IPS-18c (cell line): ENCODE data around the gene DOCK1.

Experiments
- H3K4me3 ChIP-seq: 2 replicates; pipeline ENCODE4 v1.7.0; 2013; ENCODE audit warnings: low read depth, mild to moderate bottlenecking, low read length, moderate library complexity; ENCODE audit not compliant: insufficient read depth
- H3K9me3 ChIP-seq: one replicate; pipeline ENCODE4 v1.6.1; 2013; ENCODE audit warnings: mild to moderate bottlenecking, low read length, moderate library complexity; ENCODE audit not compliant: control insufficient read depth, insufficient read depth

Gene DOCK1

DNA sequence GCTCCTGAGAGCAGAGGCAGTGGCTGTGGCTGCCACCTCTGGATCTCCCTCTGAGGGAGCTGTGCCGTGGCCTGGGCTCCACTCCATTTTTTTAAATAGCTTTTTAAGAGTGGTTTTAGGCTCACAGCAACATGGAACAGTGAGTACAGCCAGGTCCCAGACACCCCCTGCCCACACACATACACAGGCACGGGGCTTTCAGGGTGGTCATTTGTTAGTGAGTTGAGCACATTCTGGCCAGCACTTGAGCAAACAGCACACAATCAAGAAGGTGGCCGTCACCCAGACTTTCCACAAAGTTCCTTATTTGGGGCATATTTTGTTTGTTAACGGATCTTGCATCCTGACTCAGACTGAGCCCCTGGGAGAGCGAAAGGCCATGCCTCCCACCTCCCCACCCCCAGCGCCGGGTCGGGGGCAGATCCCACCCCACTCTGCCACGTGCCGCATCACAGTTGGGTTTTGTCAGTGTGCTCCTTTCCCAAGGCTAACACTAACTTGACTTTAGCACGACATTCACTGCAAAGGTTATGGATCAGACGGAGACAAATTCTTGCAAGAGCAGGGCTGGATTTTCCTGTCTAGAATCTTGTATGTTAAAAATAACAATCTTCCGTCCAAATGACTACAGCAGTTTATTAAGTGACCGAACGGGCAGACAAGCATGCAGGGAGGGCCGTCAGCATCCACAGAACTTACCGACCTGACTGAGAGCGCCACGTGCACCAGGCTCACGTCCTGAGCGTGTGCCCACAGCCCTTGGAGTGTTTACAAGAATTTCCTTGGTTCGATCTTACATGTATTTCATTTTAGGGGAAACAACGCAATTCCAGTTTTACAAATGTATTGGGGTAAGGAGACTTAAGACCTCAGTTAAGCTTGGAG is 487.4 kb downstream of the DOCK1 start:
- Histone ChIP-seq H3K9me3 (no peaks in the 10 kb centered on the region), H3K4me3 (no peak overlapping the region)

DNA sequence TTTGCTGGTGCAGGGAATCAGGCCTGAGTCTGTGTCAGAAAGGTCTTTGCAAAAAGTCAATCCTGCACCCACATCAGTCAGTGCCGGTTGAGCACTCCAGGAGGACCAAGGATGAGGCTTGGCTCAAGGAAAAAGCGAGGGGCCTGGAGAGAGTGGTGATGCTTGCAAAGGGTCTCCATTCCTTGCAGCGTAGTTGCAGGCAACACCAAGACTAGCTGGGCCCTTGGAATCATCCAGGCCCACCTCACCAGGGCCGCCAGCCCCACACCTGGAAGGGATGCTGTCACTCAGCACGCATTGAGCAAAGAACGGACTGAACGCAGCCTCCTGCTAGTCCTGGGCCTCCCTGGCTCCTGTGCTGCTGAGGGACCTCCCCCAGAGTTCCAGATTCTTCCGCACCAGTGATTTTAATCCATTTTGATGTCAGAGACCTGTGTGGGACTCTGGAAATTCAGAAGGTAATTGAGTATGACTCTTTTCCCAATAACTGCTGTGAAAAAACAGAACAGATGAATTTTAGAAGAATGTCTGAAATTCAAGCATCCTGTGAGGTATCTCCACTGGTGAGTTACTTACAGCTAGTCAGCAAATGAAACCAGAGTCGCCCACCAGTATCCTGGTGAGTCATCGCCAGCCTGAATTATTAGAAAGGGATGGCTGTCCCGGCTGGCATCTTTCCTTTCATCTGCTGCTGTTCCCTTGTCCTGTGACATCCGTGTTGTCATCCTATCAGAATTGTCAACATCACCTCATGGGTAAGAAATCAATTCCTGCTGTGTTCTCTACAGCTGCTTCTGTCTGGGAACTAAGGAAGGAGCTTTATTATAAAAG is 493.1 kb downstream of the DOCK1 start:
- H3K9me3 ChIP-seq: no peaks in the 10 kb centered on the region
- no peak overlapping the region for H3K4me3 ChIP-seq

DNA sequence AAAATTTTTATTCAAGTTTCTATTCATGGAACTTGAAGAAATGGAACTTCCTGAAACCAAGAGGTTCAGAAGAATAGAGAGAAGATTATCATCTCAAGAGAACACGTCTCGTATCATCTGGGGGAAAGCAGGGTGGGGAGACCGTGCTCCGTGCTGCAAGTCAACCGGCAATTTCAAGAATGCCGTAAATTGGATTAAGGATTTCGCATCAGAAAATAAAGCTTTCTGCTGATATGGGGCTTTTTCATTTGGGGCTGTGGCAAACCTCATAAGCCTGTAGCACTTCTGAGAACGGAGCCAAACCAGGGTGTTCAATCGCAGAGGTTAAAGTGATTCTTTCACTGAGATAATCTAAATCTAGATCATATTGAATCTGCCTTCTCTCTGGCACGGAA is 493.7 kb downstream of the DOCK1 start:
- Histone ChIP-seq H3K4me3 (no peak overlapping the region), H3K9me3 (no peaks in the 10 kb centered on the region)

DNA sequence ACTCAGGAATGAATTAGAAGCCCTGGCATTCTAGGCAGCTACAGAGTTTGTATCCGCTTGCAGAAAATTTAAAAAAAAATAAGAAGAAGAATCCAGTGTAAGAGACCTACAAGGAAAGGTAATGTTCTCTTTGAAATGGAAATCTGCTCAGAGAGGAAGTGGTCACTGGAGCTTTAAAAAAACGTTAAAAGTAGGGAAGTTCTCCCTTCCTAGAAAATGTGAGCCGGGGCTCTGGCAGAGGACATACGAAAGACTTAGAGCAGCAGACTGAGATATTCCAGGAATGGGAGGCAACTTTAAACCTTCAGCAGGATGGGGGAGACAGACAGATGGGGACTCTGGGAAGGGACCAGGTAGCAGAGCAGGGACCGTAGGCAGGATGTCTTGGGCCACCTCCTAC is 494.4 kb downstream of the DOCK1 start:
- Histone ChIP-seq H3K4me3 (no peak overlapping the region), H3K9me3 (no peaks in the 10 kb centered on the region)

DNA sequence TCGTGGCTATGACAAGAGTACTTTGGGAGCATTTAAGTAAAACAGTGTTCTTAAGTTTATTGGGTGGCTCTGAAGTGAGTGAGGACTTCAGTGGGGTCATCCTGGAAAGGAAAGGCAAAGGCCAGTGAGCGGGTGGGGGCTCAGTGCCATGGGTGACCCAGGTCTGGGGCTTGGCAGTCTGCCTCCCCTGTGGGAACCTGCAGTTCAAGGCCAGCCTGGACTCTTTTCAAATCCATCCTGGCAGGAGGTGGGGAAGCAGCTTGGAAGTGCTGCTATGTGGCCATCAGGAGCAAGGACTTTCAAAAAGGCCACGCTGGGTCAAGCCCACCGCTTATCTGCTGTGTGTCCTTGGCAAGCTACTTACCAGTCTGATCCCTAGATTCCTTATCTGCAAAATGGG is 495.0 kb downstream of the DOCK1 start:
- Histone ChIP-seq H3K4me3 (no peak overlapping the region), H3K9me3 (no peaks in the 10 kb centered on the region)

DNA sequence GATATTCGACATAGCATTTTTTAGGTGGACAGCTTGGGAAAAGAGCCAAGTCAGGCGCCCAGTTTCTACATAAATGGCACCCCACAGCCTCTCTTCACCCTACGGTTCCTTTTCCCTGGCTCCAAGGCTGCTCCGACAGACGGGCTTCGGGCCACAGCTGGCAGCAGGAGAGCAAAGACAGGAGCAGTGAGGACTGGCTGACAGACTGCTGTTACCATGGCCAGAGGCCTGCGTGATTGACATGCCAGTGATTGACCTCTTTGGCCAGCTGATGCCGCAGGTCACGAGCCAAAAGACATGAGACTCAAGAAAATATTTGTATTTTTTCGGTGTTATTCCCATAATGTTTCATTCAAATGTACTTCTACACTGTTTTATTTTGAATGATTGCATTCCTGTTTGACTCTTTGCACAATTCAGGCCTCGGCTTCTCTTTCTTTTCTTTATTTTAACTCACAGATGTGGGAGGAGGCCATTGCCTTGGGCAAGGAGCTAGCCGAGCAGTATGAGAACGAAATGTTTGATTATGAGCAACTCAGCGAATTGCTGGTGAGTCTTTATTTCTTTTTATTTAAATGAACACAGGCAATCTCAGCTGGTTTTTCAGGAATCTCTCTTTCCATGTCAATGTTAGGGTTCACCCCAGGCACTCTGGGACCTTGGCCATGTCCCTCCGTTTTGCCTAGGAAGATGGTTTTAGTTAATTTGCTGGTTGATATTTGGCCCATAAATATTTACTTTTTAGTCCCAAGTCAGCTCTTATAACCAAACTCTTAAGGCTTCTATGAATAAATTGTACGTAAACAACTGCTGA is 497.6 kb downstream of the DOCK1 start:
- H3K4me3 ChIP-seq: no peak overlapping the region
- no peaks in the 10 kb centered on the region for H3K9me3 ChIP-seq

DNA sequence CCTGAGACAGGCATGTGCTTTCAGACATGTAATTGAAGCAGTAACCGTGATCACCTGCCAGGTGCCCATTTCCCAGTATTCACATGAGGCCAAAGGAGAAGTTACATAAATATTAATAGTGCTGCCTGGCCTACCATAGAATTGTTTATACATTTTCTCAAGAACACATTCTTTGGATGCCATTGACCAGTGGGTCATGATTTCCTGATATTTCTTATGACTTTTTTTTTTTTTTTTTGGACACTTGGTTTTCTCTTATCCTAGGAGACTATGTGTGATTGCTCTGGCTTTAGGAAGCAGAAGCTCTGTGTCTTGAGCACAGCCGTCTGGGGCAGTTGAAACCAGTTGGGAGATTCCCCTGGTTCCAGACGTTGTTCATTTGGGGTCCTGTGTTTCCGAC is 500.0 kb downstream of the DOCK1 start:
- no peaks in the 10 kb centered on the region for H3K9me3 ChIP-seq
- no peak overlapping the region for H3K4me3 ChIP-seq

DNA sequence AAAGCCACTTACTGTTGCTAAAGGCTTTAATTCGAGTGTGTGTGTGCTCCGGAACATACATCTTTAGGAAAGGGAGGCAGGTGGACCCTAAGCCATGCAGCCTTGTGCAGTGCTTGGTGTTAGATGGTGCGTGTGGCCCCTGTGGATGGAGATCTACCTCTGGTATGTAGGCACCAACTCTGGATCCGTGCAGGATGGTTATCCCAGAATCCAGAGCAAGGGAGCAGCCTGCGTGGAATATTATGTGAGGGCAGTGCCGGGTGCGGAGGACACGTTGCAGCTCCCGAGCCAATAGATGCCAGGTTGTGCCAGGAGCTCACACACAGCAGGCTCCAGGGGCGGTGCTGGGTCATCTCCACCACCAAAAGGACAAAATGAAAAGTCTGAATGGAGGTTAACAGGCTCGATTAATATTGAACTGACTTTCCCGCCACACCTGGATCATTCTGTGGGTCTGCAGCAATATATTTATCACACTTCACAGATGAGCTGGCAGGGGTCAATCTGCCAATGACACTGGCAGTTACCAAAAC is 500.9 kb downstream of the DOCK1 start:
- no peak overlapping the region for H3K4me3 ChIP-seq
- no peaks in the 10 kb centered on the region for H3K9me3 ChIP-seq

DNA sequence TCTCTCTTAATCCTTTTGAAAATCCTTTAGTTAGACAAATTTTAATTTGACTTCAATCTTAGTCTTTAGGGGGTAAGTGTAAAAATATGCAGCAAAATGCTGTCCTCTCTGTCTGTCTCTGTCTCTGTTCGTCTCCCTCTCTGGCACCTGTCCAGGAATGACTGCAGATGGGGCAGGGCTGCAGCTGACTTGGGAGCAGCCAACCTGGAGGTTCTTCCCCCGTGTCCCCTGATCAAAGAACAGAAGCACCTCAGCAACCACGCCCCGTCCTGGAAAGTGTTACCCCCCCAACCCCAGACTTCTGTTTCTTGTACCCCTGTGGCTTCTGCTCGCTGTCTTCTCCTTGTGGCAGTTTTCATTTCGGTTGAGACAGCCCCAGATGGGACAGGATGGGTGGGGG is 502.3 kb downstream of the DOCK1 start:
- H3K9me3 ChIP-seq: no peaks in the 10 kb centered on the region
- H3K4me3 ChIP-seq: no peak overlapping the region

DNA sequence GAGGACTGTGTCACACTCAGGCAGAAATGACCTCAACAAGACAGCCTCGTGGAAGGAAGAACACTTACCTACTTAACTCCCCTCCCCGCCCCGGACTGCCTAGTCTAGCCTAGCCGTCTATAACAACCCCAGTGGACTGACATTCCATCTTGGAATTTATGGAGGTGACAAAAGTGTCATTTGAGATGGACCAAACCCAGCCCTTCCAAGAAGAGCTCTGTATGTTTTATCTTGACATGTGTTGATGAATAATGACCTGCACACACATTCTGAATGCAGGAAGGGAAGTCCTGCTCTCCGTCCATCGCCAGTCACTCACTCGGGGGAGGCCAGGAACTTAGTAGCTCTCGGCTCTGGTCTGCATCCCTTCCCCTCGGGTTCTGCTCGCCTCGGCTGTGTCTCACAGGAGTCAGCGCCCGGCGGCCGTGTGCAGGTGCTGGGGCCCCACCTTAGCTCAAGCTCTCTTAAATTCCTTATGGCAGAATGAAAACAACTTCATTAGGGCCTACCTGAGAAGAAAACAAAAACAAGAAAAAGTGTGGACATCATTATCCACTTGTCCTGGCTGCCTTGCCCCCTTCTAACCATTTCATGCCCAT is 503.0 kb downstream of the DOCK1 start:
- no peak overlapping the region for H3K4me3 ChIP-seq
- no peaks in the 10 kb centered on the region for H3K9me3 ChIP-seq

DNA sequence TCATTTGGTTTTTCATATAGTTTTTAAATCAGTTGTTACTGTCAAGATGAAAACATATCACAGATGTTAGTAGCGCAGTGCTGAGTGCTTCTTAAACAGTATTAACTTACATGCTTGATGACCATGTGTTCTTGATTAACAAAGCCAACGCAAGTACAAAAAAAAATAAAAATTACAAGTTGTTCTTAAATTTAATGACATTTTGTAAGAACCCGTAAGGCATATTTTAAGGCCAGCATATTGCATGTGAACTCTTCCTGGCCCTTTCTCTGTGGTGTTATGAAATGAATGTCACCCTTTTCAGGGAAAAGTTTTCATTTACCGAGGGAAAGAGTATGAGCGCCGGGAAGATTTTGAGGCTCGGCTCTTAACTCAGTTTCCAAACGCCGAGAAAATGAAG is 503.5 kb downstream of the DOCK1 start:
- no peak overlapping the region for H3K4me3 ChIP-seq
- H3K9me3 ChIP-seq: no peaks in the 10 kb centered on the region

DNA sequence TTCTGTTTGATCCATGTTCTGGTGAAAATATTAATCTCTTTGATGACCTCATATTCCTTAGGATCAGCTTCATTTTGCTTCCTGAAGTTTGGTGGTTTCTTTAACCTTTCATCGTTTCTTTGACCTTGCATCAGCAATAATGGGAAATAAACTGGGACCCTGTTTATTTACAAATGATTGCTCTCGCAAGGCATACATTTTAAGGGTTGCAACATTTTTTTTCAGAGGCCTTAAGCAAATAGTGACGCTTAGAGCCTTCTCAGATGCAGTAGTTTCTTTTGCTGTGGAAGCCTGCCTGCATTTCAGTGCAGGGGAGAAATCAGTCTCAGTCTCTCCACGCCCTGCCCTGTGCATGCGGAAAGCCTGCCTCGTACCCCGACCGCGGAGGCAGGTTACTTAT is 504.8 kb downstream of the DOCK1 start:
- no peaks in the 10 kb centered on the region for H3K9me3 ChIP-seq

DNA sequence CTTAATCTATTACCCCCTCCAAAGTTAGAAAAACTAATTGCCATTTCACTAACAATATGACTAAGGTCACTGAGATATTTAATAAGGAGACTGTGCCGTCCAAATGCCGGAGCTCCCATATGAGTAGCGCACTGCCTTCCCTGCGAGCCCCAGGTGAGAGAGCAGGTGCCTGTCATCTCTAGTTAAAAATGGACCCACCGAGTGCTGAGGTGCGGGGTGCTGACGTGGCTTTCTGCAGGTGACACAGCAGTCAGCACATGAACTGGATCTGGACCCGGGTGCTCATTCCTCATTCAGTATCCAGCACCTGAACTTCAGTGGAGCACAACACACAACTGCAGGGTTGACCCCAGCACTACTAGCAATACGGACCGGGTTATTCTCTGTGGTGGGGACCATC is 505.8 kb downstream of the DOCK1 start:
- Histone ChIP-seq H3K9me3 (no peaks in the 10 kb centered on the region), H3K4me3 (no peak overlapping the region)

More for the DNA sequence above, 504.8 kb downstream of the DOCK1 start:
- H3K4me3 ChIP-seq: no peak overlapping the region

DNA sequence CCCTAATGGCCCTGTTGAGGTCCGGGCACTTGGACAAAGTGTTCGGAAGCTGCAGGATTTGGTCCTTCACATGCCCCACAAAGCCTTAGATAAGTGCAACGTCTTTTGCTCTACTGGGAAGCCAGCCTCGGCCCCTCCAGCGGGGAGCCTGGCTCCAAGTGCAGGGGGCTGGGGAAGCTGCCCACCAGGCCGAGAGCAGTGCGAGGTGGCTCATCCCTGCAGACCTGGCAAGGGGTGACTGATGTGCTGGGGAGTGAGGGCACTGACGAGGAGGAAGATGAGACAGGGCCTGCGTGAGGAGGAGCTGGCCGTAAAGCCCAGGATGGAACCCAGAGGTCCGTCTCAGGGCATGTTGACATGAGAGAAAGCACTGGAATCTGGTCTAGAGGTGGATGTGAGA is 508.1 kb downstream of the DOCK1 start:
- Histone ChIP-seq H3K9me3 (peaks cover 2% of the 10 kb centered on the region), H3K4me3 (no peak overlapping the region)

DNA sequence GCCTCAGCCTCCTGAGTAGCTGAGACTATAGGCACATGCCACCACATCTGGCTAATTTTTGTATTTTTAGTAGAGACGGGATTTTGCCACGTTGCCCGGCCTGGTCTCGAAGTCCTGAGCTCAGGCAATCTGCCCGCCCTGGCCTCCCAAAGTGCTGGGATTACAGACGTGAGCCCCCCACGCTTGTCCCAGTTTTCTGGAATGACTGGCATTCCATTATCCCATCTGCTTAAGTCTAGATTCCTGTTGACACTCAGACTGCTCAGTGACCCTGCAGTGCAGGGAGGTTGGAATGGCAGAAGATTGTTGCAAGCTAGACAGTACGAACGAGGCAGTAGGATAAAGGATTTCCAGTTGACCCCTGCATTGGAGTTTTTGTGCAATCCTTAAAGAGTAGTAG is 508.8 kb downstream of the DOCK1 start:
- Histone ChIP-seq H3K4me3 (no peak overlapping the region), H3K9me3 (peaks cover 2% of the 10 kb centered on the region)

DNA sequence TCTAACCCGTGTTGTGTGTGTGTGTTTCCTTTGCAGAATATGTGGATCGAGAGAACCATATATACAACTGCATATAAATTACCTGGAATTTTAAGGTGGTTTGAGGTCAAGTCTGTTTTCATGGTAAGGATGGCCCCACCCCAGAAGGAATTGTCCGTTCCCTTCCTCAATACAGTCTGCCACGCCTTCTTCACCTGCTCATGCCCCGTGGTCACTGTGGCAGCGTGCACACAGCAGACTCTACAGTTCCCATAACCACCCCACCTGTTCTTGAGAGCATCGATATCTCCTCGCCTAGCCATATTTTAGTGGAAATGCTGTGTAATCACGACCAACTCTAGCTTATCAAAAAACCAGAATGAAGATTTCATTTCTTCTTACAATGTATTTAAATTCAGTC is 509.9 kb downstream of the DOCK1 start:
- Histone ChIP-seq H3K4me3 (no peak overlapping the region), H3K9me3 (peaks cover 2% of the 10 kb centered on the region)
